Fibroblast of lung (primary cell): Measurements from ENCODE around the gene CXADR. TPM values are rescaled to one million over a fixed set of nuclear protein-coding genes. Genes with fewer than 3 reads are reported as not detected.

Experiments used
- DNase-seq, 2 donors: peaks; one replicate each; pipeline versions ENCODE4 v3.0.0 to v3.0.0-alpha.2; 2010; ENCODE audit warnings: low read depth in 2 of 2
- H2AFZ ChIP-seq: 2 replicates; pipeline ENCODE4 v1.5.1; 2012; ENCODE audit warnings: low read length, control low read depth, inconsistent platforms
- H3K27ac ChIP-seq: 2 replicates; pipeline ENCODE4 v1.5.1; 2011; ENCODE audit warnings: low read length, control low read depth; ENCODE audit not compliant: insufficient read depth
- H3K27me3 ChIP-seq: 2 replicates; pipeline ENCODE4 v1.5.1; 2011; ENCODE audit warnings: mild to moderate bottlenecking, low read length; ENCODE audit not compliant: control insufficient read depth, insufficient read depth
- H3K36me3 ChIP-seq: 2 replicates; pipeline ENCODE4 v1.5.1; 2011; ENCODE audit warnings: low read length; ENCODE audit not compliant: control insufficient read depth, insufficient read depth
- H3K4me1 ChIP-seq: 2 replicates; pipeline ENCODE4 v1.5.1; 2011; ENCODE audit warnings: low read length; ENCODE audit not compliant: control insufficient read depth, insufficient read depth; ENCODE audit errors: extremely low read depth
- H3K4me2 ChIP-seq: 2 replicates; pipeline ENCODE4 v1.5.1; 2011; ENCODE audit warnings: low read length, control low read depth; ENCODE audit not compliant: insufficient read depth; ENCODE audit errors: extremely low read depth
- H3K4me3 ChIP-seq, 4 experiments: fragments of 200-600 bp in 1 of 4; sonication (generic) in 1 of 4; replicated peaks in 1 of 4; 2 replicates each; pipeline ENCODE4 v1.5.1; 2011 to 2016; ENCODE audit warnings: low read length in 4 of 4, low read depth in 3 of 4, mild to moderate bottlenecking in 3 of 4, control low read depth in 2 of 4, inconsistent platforms in 1 of 4, mixed read lengths in 1 of 4; ENCODE audit not compliant: insufficient read depth in 1 of 4; ENCODE audit errors: control extremely low read depth in 1 of 4
- H3K79me2 ChIP-seq: 2 replicates; pipeline ENCODE4 v1.5.1; 2012; ENCODE audit warnings: mild to moderate bottlenecking, low read length, inconsistent platforms; ENCODE audit not compliant: control insufficient read depth, insufficient read depth
- H3K9ac ChIP-seq: 2 replicates; pipeline ENCODE4 v1.5.1; 2011; ENCODE audit warnings: mild to moderate bottlenecking, low read length, control low read depth; ENCODE audit not compliant: insufficient read depth
- H3K9me3 ChIP-seq: 2 replicates; pipeline ENCODE4 v1.5.1; 2012; ENCODE audit warnings: low read depth, low read length; ENCODE audit not compliant: control insufficient read depth, insufficient read depth
- H4K20me1 ChIP-seq: 2 replicates; pipeline ENCODE4 v1.5.1; 2011; ENCODE audit warnings: low read length; ENCODE audit not compliant: control insufficient read depth, insufficient read depth; ENCODE audit errors: extremely low read depth
- EZH2 ChIP-seq: IDR thresholded peaks from 2 replicates; pipeline ENCODE4 v1.5.1; 2012; ENCODE audit warnings: low read length, control low read depth, mild to moderate bottlenecking; ENCODE audit errors: missing control alignments
- polyA plus RNA-seq, 2 donors: library from polyadenylated mRNA; depleted of rRNA in 1 of 2; stranded (reverse) in 1 of 2; unstranded in 1 of 2; fragments of >200 nt; gene quantifications; 2 replicates each; pipeline ENCODE4 v1.2.1, GENCODE V29; 2011 to 2012; ENCODE audit warnings: missing spikeins in 1 of 2
- total RNA-seq: library from RNA; depleted of rRNA; stranded (reverse); fragments of >200 nt; gene quantifications from 2 replicates; pipeline ENCODE4 v1.2.1, GENCODE V29; 2014
- TF ChIP-seq, protein P1 (sequence below), 2 donors: IDR thresholded peaks in 1 of 2; conservative IDR thresholded peaks in 1 of 2; 1 replicate in 1 of 2; 2 replicates in 1 of 2; pipeline ENCODE4 v1.5.1; 2011 to 2012; ENCODE audit warnings: low read length in 2 of 2, control low read depth in 1 of 2, inconsistent platforms in 1 of 2, low read depth in 1 of 2, mild to moderate bottlenecking in 1 of 2

The CXADR gene
- total and polyA plus RNA-seq, 2 donors (not counting 1 experiment from before 2014, with no cell fraction given) = 0.69 to 9.9 TPM

DNA sequence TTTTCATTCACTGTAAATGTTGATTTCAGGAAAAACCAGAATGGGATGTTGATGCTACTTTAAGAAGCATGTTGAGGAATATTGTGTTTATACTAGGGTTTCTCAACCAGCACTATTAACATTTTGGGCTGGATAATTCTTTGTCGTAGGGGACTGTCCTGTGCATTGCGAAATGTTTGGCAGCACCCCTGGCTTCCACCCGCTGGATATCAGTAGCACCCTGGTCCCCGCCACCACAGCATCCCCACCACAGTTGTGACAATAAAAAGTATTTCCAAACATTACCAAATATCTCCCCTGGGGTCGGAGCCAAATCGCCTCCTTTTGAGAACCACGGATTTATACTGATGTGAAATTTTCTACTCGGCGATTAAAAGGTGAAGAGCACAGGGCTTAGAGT, 57.9 kb downstream of the CXADR start:
- Histone ChIP-seq H3K79me2 (no peaks in the 10 kb centered on the region), H2AFZ (no peak overlapping the region), H3K9ac (no peak overlapping the region), H3K36me3 (no peaks in the 10 kb centered on the region), H3K4me3 (peak overlapping the region in 1 of 4 experiments; percentile 1), H3K9me3 (no peaks in the 10 kb centered on the region), H3K27me3 (peaks cover 2% of the 10 kb centered on the region), H4K20me1 (no peaks in the 10 kb centered on the region), H3K4me1 (no peaks in the 10 kb centered on the region), H3K27ac (no peak overlapping the region), H3K4me2 (no peak overlapping the region)
- peak in 1 of 2 donors; percentile 39 for DNase-seq
- TF ChIP-seq, protein P1, sequence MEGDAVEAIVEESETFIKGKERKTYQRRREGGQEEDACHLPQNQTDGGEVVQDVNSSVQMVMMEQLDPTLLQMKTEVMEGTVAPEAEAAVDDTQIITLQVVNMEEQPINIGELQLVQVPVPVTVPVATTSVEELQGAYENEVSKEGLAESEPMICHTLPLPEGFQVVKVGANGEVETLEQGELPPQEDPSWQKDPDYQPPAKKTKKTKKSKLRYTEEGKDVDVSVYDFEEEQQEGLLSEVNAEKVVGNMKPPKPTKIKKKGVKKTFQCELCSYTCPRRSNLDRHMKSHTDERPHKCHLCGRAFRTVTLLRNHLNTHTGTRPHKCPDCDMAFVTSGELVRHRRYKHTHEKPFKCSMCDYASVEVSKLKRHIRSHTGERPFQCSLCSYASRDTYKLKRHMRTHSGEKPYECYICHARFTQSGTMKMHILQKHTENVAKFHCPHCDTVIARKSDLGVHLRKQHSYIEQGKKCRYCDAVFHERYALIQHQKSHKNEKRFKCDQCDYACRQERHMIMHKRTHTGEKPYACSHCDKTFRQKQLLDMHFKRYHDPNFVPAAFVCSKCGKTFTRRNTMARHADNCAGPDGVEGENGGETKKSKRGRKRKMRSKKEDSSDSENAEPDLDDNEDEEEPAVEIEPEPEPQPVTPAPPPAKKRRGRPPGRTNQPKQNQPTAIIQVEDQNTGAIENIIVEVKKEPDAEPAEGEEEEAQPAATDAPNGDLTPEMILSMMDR (conservative IDR thresholded peaks at IDR 0.05 in 1 of 2, IDR thresholded peaks at IDR 0.05 in 1 of 2; ENCODE audit: low read depth in 1 of 2, low read length in 2 of 2) = no peak
- TF ChIP-seq EZH2 = no peak

DNA sequence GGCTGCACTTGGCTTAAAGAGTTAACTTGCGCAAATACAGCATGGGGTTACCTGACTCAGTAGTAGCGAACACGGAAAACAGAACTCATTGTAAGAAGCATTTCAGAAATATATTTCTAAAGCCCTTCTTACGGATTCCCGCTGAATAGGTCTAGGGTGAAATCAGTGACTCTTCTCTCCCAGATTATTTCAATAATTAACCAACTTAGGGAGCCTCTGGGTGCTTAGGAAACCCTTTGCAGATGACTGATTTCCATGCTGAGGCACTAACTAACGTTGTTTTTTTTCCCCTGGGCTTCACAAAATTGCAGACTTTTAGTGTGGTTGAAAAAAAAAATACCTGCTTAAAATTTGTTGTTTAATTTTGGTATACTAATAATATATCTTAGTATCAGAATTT, 59.6 kb downstream of the CXADR start:
- peaks cover 2% of the 10 kb centered on the region for H3K27me3 ChIP-seq
- TF ChIP-seq, protein P1 (conservative IDR thresholded peaks at IDR 0.05 in 1 of 2, IDR thresholded peaks at IDR 0.05 in 1 of 2; ENCODE audit: low read depth in 1 of 2, low read length in 2 of 2) = no peak
- no peak for TF ChIP-seq EZH2

DNA sequence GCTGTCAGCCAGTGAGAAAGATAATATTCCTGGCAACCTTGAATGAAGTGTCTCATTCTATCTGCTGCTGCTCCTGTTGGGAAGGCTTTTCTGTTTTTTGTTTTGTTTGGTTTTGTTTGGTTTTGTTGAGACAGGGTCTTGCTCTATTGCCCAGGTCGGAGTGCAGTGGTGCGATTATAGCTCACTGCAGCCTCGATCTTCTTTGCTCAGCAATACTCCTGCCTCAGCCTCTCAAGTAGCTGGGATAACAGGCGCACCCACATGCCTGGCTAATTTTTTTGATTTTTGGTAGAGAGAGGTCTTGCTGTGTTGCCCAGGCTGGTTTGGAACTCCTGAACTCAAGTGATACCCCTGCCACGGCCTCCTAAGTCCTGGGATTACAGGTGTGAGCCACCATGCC, 62.2 kb downstream of the CXADR start:
- Histone ChIP-seq H3K79me2 (no peaks in the 10 kb centered on the region), H3K27ac (no peak overlapping the region), H4K20me1 (no peaks in the 10 kb centered on the region), H3K4me3 (no peak overlapping the region), H3K36me3 (no peaks in the 10 kb centered on the region), H3K4me2 (no peak overlapping the region), H3K9ac (no peak overlapping the region), H3K27me3 (peaks cover 2% of the 10 kb centered on the region), H3K9me3 (no peaks in the 10 kb centered on the region), H3K4me1 (no peaks in the 10 kb centered on the region), H2AFZ (no peak overlapping the region)
- TF ChIP-seq, protein P1 (conservative IDR thresholded peaks at IDR 0.05 in 1 of 2, IDR thresholded peaks at IDR 0.05 in 1 of 2; ENCODE audit: low read depth in 1 of 2, low read length in 2 of 2) = no peak
- TF ChIP-seq EZH2 = no peak
- DNase-seq = no peak

More for the DNA sequence above, 59.6 kb downstream of the CXADR start:
- no peak for DNase-seq
- no peak overlapping the region for H3K9ac ChIP-seq
- no peak overlapping the region for H2AFZ ChIP-seq
- no peak overlapping the region for H3K27ac ChIP-seq
- no peaks in the 10 kb centered on the region for H3K79me2 ChIP-seq
- H3K4me3 ChIP-seq = no peak overlapping the region
- no peaks in the 10 kb centered on the region for H4K20me1 ChIP-seq
- no peak overlapping the region for H3K4me2 ChIP-seq
- H3K36me3 ChIP-seq = no peaks in the 10 kb centered on the region
- H3K4me1 ChIP-seq = no peaks in the 10 kb centered on the region
- H3K9me3 ChIP-seq = no peaks in the 10 kb centered on the region
